Measurements from ENCODE around the gene LRRC25.
"Not testable (repeated sequence)": the region's sequence is repeated elsewhere in the genome, so short reads cannot be mapped to it uniquely, and the experiment has no call there.

Gene LRRC25

DNA sequence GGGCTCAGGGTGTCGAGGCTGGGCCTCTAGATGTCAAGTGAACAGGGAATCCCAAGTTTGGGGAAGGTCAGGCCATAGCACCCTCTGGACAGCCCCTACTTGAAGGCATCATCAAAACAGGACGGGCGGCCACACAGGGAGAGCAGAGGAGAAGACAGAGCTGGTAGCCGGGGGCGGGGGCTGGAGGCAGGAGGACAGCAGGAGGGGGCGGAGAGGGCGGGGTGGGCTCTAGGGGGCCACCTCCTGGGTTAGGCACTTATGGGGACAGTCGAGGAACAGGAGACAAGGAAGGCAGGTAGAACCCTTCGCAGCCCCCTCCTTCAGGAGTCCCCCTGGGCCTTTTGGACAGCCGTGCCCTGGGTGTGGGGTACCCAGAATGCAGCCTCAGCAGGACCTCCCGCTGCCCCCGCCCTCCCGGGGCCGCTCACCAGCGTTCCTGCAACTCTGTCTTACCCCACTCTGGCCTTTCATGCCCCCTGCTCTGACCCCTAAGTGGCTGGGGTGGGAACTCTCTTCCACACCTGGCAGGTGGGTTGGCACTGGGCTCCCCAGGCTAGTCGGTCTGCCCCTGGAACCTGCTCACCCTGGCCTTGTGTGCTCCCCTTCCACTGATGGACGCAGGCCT, 27.6 kb upstream of the LRRC25 start:
- no peak for DNase-seq (ENCODE audit: low read depth)

DNA sequence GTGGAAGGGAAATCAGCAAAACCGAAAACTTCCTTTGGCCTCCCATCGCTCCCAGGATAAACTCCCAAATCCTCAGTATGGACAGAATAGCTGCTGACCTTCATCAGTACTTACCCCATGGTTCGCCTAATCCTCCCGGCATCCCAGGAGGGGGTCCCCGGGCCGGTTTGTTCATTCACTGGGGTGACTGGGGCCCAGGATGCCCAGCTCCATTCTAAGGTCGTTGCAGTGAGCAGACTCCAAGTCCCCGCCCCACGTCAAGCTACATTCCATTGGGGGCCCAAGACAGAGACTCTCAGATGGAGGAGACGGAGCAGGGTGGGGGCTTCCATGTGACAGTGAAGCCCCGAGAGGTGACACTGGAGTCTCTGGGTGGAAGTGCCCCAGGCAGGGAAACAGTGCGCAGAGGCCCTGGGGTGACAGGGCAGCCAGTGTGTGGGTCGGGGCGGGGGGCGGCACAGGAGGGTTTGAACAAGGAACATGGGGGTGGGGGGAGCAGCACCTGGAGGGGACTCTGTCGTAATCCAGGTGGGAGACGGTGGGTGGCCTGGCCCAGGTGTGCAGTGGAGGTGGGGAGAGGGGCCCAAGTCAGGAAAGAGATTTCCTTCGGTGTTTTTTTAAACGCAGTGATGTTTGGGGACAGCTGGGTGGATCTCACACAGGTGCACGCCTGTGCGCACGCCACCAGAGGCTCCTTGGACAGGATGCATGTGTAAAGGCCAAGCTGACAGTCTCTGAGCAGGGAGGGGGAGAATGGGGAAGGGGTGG, 26.9 kb upstream of the LRRC25 start:
- DNase-seq (ENCODE audit: low read depth): no peak

DNA sequence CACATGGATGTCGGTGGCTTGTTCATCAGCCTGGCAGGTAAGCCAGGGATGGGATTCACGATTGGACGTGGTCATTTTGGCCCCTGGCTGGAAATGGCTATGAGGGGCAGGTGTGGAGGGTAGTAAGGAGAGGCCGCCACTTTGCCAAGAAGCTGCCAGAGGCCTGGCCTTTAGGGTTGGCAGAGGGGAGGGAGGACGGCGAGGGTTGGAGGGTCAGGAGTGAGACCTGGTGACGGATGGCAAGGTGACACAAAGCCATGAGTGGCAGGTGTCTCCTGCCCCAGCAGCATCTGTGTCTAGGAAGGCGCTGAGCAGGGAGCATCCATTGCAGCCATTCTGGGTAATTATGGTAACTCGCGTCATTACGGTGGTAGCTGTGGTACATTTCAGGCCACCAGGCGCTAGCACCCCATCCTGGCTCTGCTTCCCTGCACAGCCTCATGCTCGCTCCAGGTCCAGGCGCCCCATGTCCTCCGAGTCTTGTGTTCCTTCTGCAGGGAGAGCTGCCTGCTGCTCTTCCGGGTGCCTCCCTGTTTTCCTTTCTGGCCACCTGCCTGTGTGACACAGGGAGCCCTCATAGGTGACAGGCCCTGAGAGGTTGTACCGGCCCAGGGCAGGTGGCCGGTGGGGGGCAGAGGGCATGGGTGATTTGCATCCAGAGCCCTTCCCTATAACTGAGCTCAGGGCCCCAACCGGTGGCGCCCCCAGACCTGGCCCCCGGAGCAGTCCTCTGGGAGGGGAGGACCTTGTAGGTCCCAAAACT, 26.0 kb upstream of the LRRC25 start:
- no peak for DNase-seq (ENCODE audit: low read depth)

DNA sequence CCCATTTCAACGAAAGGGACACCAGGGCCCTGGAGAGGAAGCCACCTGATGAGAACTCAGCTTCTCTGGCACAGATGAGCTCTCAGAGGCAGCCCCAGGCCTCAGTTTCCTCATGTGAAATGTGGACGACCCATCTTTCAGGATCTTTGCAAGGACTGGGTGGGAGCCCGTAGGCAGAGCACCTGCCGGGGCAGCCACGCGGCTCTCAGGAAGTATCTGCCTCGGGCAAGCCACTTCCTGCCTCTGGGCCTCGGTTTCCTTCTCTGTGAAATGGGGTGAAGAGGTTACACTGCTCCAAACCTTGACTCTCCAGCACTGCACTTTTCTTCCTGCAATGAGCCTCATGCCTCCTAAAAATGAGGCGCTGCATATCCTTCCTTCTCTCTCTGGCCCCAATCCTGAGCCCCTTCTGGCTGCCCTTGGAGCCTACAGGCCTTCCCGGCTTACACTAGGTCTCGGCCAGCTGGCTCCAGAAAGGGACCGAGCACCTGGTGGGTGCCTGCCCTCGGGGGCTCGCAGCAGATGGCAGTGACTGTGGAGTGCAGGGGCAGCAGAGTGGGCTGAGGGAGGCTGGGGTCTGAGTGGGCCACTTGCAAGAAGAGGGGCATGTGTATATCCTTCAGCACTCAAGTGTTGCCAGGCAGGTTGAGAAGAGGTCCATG, 25.2 kb upstream of the LRRC25 start:
- DNase-seq (ENCODE audit: low read depth): no peak

DNA sequence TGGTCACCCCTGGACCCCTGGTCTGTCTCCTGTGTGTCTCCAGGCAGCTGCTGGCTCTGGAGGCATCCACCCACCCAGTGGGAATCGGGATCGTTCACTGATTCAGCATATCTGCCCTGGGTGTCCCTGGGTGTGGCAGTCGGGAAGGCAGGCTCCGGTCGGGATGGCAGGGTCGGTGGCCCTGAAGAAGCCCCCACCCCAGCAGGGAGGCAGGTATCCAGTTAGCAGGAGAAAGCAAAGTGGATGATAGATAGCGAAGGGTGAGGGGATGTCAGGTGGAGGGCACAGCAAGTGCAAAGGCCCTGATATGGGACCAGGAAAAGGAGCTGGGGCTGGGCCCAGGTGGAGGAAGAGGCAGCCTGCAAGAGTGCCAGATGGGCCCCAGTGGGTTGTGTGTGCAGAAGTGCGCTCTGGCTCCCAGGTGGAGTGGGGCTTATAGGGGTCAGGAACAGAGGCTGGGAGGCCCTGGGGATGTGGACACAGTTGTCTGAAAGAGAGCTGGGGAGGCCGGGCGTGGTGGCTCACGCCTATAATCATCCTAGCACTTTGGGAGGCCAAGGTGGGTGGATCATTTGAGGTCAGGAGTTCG, 24.0 kb upstream of the LRRC25 start:
- no peak for DNase-seq (ENCODE audit: low read depth)

DNA sequence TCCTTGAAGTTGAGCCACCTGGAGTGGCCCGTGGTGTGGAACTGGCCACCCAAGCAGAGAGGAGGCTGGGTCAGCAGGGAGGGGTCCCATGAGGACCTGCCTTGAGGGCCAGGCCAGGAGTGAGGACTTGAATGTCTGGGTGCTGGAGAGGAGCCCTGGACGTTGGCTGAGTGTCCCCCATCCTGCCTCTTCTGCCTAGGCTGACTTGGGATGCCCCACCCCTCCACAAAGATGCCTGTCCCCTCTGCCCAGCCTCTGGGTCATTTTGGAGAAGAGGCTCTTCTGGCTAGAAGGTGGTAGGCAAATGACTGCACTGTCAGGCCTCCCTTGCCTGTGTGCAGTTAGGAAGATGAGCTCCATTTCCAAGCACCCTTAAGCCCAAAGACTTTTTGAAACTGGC, 23.5 kb upstream of the LRRC25 start:
- no peak for DNase-seq (ENCODE audit: low read depth)

DNA sequence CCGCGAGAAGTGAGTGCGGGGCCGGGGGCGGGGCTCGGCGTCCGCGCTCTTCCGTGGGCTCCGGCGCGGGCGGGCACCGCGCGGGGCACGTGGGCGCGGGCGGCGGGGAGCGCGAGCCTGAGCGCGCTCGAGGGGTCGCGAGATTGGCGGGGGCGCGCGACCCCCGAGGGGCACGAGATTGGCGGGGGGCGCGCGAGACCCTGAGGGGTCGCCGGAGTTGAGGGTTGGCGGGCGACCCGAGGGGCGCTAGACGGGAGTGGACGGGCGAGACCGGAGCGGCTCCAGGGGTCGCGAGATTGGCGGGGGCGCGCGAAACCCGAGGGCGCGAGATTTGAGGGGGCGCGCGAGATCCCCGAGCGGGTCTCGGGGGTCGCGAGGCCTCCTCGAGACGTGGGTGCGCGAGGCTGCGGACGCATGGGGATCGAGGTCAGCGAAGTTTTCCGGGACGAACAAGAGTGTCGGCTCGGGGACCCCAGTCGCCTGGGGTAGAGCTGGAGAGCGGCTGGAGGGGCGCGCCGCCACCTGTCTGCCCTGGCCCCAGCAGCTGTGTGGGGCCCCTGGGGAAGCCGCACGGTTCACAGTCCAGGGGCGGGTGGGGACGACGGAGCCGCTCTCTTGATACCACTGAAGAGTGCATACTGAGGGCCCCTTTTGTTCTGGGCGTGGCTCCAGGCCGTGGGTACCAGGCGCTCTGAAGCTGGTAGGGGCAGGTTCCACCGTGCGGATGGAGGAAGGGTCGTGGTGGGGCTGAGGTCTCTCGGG, 22.5 kb upstream of the LRRC25 start:
- DNase-seq (ENCODE audit: low read depth): no peak

DNA sequence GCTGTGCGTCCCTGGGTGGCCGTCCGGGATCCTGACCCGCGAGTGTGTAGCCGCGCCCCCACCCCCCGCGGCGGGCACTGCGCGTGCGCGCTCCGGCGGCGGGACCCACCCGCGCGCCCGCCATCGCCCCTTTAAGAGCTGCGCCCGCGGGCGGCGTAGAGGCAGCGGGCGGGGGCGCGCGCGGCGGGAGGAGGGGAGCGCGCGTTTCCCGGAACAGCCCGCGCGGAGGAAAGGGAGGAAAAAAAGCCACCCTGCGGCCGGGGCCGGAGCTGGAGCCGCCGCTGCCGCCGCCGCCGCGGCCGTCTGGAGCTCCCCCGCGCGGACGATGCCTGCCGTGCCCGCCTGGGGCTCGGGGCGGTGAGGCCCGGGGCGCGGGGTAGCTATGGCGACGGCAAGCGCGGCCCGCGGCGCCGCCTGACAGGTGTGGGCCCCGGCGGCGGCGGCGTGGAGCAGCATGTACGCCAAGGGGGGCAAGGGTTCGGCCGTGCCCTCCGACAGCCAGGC, 21.8 kb upstream of the LRRC25 start, which contains the start of gene SSBP4:
TSS of gene SSBP4 (plus strand) at position 204 of the 504 bp plus-strand sequence. CDS start at position 455, 251 bp downstream.
- DNase-seq (ENCODE audit: low read depth): peak; percentile 64

DNA sequence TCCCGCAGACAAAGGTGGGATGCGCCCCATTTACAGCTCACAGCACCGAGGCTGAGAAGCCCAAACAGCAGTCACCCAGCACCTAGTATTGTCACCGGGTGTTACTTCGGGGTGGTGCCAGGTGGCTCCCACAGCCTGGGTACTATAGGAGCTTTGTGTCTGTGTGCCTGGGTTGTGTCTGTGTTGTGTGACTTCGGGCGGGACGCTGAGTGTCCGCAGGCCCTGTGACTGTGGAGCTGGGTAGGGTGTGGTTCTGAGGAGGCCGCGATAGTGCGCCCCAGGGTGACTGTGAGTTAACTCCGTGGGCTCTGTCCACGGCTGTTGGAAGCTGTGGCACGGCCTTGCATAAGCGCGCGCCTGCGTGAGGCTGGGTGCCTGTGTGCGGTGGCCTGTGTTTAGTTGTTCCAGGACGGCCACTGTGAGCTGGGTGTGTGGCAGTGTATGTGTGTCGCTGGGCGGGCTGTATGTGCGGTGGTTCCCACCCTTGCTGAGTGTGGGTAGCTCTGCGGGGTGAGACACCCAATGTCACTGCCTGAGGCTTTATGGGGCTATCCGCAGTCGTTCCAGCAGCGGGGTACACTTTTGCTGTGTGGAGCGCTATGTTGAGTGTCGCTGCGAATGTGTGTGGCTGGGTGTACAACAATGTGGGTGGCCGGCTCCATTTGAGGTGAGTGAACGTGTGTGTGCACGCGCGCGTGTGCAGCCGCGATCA, 21.2 kb upstream of the LRRC25 start:
- DNase-seq (ENCODE audit: low read depth): no peak

DNA sequence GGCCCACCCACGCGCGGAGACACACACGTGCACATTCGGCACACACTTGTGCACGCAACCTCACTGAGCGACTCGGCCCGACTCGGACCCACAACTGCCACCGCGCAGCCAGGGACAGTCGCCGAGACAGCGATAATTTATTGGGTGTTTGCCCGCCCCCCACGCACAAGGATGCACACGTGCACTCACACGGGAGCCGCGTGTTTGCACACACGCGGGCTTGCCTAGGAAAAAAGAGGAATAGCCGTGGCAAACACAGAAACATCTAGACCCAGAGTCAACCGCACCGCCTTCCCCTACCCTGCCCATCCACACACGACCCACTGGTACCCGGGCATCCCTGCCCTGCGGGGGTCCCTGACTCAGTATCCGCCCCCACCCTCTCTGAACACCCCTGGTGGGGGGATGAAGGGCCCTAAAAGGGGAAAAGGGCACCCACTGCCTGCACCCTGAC, 20.6 kb upstream of the LRRC25 start:
- DNase-seq (ENCODE audit: low read depth): no peak

DNA sequence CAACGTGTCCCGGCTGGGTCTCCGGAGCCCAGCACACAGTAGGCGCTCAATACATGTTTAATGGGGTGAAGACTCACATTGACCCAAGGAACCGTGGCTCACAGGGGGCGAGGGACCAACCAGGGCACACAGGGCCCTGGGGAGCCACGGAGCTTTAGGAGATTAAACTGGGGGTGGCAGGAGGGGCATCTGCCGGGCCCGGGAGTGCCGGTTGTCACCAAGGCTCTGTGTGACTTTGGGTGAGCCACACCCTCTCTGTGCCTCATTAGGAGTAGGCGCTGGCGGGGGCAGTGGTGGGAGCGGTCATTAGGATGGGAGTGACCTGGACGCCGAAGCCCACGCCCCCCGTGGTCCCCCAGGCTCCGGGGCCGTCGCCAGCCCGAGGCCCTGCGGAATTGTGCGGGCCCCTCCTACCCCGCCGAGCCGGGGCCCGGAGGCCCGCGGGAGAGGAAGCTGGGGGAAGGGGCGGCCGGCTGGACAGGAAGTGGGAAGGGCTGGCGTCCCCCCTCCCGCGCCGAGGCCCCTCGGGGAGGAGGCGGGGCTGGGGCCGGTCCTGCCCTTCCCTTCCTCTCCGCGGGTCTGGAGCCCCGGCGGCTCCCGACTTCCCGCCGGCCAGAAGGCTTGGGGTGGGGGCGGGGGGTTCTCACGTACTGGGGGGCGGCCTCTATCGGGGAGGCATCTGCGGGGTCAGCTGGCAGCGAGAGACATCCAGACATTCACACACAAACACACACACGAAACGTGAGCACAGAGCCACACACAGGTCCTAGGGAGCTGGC, 20.0 kb upstream of the LRRC25 start:
- DNase-seq (ENCODE audit: low read depth): peak; percentile 54

DNA sequence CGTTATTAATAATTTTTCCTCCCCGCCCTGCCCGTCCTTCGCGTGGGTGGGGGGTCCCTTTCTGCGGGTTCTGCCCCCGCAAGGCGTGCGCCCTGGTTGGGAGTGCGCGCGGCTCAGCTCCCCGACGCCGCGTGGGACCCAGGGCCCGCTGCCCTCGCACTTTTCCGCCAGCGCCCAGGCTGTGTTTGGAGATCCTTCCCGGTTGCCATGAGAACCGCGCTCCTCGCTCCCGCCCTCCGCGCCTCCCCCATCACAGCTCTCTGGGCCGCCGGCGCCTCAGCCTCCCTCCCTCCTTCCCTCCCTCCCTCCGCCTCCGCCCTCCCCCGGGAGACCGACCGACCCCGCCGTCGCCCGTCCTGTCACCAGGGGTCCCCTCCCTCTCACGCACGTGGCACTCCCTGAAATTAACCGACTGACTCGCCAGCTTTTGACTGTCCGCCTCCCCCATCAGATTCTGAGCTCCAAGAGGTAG, 19.4 kb upstream of the LRRC25 start:
- DNase-seq (ENCODE audit: low read depth): peak; percentile 83

DNA sequence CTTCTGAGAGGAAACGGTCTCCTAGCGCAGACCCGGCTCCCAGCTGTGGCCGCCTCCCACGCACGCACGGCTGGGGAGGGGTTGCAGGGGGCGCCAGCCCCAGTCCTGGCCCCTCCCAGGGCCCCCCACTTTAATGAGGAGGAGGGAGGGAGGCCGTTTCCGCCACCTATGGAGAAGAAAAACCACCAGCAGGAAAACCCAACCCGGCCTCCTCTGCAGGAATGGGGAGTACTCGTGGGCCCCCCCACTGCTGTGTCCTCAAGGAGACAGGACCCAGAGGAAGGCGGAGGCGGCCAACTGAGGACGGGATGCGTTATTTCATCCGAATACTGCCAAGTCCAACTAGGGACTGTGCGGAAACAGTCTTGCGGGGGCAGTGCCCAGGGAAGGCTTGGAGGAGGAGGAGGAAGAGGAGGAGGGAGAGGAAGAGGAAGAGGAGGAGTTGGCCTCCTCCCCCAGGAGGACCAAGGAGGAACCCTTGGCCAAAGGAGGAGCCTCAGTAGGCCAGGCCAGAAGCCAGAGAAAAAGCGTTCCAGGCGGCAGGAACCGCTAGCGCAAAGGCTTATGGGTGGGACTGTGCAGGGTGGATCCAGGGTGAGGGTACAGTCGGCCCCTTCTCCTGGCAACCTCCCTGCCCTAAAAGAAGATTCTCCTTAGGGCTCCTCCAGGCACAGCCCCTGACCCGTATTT, 17.9 kb upstream of the LRRC25 start:
- peak; percentile 65 for DNase-seq (ENCODE audit: low read depth)

DNA sequence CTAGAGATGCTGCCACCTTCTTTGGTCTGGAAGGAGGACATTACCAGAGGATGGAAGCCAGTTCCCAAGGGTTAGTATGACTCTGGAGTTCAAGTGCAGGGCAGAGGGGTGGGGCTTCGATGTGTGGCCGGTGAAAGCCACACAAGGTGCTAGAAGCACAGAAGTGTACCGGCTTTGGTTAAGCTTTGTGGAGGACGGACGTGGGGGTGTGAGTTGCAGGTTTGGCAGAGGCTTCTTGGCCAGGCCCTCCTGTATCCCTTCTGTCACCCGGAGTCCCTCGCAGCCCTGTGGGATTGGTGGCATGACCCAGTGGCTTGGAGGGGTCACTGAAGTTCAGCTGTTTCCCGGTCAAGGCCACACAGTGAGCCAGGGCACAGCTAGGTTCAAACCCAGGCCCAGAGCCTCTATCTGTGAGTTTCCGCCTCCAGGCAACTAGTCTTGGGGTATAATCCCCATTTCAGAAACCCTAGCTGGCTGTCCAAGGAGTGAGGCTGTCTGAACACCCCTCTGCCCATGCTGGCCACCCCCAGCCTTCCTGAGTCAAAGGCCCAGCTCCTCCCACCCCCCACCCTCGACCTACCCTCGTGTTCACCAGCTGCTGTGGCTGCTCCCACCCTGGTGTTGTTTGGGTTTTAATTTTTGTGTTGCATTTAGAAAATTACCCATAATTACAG, 17.2 kb upstream of the LRRC25 start:
- DNase-seq (ENCODE audit: low read depth): no peak

DNA sequence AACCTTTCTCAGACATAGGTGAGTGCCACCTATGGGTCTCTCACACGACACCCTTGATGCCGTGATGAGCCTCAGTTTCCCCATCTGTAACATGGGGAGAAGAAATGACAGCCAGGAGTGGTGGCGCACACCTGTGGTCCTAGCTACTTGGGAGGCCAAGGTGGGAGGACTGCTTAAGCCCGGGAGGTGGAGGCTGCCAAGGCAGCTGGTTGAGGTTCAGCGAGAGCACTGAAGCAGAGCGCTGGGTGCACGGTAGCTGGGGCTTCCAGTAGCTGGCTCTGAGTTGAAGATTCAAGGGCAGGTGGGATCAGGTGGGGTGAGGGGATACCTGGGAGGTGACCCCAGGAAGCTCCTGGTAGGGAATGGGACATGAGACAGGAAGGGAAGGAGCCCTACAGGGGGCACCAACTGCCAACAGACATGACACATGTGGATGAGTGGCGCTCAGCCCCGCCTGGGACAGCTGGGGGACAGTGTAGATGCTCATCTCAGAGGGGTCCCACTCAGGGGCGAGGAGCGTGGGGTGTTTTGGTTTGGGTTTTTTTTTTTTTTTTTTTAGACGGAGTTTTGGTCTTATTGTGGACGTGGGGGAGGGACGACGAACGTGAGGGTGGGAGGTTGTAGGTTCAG, 15.3 kb upstream of the LRRC25 start:
- no peak for DNase-seq (ENCODE audit: low read depth)

DNA sequence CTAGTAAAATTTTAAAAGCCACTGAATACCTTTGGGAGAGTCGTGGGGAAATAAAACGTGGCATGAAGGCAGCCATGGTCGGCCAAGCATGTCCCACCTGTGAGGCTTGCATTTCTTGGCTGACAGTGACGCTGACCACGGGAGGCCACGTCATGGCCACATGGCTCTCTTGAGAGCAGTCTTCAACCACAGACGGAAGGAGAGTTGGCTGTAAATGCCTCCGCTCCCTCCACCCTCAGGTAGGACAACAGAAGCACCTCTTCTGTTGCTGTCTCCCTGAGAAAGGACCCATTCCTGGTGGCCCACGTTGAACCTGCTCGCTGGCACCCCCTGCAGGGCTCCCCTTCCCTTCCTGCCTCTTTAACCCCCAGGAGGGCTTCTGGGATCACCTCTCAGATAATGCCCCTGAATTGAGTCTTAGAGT, 10.6 kb upstream of the LRRC25 start:
- no peak for DNase-seq (ENCODE audit: low read depth)

DNA sequence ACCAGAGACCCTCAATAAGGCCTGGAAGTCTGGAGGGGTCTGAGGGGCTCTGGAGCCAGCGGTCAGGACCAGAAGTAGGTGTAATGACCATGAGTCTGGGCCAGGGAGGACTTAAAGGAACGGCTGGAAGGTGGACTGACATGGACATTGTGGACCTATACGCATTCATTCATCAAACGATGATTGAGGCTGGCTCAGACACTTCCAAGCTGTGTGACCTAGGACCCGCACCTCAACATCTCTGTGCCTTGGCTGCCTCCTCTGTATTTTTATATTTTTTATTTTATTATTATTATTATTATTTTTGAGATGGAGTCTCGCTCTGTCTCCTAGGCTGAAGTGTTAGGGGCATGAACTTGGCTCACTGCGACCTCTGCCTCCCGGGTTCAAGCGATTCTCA, 9.3 kb upstream of the LRRC25 start:
- DNase-seq (ENCODE audit: low read depth): no peak

DNA sequence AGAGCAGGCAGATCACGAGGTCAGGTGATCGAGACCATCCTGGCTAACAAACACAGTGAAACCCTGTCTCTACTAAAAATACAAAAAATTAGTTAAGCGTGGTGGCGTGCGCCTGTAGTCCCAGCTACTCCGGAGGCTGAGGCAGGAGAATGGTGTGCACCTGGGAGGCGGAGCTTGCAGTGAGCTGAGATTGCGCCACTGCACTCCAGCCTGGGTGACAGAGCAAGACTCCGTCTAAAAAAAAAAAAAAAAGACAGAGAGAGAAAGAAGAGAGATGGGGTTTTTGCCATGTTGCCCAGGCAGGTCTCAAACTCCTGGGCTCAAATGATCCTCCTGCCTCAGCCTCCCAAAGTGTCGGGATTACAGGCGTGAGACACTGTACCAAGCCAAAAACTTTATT, 8.3 kb upstream of the LRRC25 start:
- not testable (repeated sequence) for DNase-seq (ENCODE audit: low read depth)

Data from stromal cell of bone marrow (primary cell).